Ramos (cell line): ENCODE data around the gene NT5M.

Experiments used
- in situ Hi-C: fragments of 300-500 bp; cut with MboI; formaldehyde crosslinking; loops from one replicate; pipeline ENCODE4 v1.14.3; 2022; ENCODE audit warnings: low sequenced_read_pairs; ENCODE audit not compliant: unreplicated experiment

The NT5M gene

GRCh38 chr17:17351356-17351891, 48.3 kb downstream of the NT5M start:
- in situ Hi-C loops: loop anchor here (10.0 kb wide), 1 partner anchor 283 kb away; no protein-coding TSS in a partner anchor

- in situ Hi-C loops: loop anchor here (10.0 kb wide), 1 partner anchor 283 kb away; no protein-coding TSS in a partner anchor
Observed at GRCh38 chr17:17351901-17352781, 49.0 kb downstream of the NT5M start.

DNA sequence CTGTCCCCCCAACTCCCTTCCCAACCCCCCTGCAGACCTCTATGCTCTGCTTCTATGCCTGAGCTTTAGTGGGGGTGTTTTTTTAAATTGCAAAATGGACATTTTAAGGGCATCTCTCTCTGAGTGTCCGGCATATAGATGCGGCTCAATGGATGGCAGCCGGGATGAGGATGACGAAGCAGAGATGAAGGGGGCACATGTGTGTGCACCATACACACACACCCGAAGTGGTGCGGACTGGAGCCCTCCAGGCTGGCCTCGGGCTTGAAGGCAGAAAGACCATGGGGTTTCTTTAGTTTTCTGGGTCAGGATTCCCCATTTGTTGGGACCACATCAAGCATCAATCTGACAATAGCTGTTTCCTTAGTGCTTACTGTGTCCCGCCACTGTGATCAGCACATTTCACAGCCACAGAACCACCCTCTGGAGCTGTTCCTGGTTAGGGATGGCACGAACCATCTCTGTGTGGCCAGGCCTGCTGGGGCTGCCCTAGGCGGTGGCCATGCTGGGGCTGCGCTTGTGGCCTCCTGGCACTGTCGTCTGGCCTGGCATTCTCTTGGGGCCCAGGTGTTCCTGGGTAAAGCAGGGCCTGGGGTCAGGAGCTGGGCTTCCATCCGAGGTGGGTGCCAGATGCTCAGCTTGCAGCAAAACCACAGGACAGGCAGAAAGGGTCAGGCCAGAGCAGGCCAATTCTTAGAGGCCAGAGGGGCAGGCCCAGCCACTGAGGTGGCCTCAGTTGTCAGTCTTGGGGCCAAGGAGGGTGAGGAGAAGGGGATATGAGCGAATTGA, 49.9 kb downstream of the NT5M start:
- in situ Hi-C loops: loop anchor here (10.0 kb wide), 1 partner anchor 282 kb away; no protein-coding TSS in a partner anchor

DNA sequence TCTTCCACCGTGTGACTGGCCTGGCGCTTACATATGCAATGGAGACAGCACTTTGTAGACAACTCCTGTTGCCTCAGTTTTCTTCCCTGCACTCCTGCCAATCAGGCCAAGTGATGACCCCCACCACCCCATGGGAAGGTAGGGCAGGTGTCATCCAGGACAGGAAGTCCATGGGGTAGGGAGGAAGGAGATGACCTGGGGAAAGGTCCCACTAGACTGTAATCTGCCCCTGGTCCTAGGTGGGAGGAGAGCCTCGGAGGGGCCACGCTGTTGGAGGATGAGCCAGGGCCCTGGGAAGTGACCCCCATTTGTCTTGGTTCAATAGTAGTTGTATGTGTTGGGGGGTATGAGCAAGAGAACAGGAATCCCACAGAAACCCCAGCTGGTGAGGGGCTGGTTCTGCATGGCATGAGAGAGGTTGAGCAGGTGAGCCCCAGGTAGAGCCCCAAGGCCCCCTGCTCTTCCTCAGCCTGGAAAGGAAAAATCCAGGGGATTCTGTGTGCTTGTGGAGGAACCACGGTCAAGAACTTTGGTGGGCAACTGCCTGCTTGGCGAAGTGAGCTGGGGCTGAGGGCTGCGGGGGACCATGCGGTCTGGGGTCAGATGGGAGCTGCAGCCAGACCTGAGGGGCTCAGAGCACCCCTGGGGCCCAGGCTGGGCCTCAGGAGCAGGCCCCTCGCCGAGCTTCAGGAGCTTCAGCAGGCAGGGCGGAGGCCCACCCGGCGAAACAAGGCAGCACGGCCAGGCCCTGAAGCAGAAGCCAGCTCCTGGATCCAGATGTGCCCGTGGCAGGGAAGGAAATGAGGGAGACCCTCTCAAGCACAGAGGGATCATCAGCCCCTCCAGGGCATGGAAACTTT, 50.7 kb downstream of the NT5M start:
- in situ Hi-C loops: loop anchor here (10.0 kb wide), 1 partner anchor 281 kb away; no protein-coding TSS in a partner anchor

DNA sequence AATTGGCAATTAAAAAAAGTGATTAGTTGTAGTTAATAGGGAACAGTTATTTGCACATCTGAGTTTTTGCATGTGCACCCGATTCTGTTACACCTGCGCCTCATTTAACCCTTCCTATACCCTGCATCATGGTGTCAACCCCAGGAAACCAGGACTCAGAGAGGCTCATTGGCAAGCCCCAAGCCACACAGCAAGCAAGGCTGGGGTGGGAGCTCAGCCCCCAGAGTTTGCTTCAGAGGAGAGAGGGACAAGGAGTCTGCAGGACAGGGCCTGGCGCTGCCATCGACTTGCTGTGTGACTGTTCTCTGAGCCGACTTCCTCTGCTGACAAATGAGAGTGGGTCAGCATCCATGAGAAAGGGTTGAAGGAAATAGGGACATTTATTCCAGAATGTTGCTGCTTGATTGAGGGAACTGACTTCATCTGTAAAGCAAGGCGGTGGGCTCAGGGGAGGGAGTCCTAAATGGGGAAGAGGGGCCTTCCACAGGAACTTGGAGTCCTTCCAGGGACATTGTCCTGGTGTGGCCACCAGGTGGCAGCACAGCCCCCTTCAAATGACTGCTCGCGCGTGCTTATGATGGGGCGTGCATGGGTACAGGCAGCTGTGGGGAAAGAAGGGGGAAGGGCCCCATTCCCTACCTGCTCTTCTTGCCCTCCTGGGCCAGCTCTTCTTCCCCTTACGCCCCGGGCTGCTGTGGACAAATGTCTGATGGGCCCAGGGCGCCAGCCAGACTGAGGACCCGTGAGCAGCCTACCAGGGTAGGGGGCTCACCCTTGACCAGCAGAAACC, 51.6 kb downstream of the NT5M start:
- in situ Hi-C loops: loop anchor here (10.0 kb wide), 1 partner anchor 280 kb away; no protein-coding TSS in a partner anchor

GRCh38 chr17:17355426-17355825, 52.3 kb downstream of the NT5M start:
- in situ Hi-C loops: loop anchor here (10.0 kb wide), 1 partner anchor 279 kb away; no protein-coding TSS in a partner anchor

DNA sequence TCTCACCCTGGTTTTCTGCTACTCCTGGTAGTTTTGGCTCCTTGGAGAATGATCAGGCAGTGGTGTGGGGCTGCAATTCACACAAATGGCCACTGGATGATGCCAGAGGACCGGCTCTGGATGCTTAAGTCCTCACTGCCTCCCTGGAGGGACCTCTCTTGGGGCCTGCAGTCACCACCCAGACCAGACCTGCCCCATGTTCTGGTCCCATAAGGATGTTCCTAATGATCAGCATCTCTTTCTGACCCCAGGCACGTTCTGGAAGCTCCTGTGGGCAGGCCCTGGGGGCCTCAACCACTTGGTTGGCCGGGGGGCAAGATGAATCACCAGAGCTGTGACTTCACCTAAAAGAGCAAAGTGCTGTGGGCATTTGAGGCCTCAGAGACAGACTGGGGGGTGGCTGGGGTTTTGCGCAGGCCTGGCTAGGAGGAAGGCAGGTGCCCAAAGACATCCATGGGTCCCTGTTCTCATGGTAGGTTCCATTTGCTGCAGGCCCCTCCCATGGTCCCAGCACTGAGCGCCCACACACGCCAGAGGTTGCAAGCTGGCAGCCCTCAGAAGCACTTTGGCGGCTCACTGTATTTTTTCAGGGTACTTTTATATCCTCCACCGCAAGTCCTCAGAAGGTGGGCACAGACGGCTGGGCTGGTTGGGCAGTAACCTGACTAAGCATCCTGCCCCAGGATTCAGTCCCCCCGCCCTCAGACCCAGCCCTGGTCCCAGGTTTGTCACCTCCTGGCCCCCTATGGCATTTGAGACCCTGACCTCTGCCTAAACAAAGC, 53.2 kb downstream of the NT5M start:
- in situ Hi-C loops: loop anchor here (10.0 kb wide), 1 partner anchor 278 kb away; no protein-coding TSS in a partner anchor

GRCh38 chr17:17356931-17357270, 53.7 kb downstream of the NT5M start:
- in situ Hi-C loops: loop anchor here (10.0 kb wide), 1 partner anchor 278 kb away; no protein-coding TSS in a partner anchor

DNA sequence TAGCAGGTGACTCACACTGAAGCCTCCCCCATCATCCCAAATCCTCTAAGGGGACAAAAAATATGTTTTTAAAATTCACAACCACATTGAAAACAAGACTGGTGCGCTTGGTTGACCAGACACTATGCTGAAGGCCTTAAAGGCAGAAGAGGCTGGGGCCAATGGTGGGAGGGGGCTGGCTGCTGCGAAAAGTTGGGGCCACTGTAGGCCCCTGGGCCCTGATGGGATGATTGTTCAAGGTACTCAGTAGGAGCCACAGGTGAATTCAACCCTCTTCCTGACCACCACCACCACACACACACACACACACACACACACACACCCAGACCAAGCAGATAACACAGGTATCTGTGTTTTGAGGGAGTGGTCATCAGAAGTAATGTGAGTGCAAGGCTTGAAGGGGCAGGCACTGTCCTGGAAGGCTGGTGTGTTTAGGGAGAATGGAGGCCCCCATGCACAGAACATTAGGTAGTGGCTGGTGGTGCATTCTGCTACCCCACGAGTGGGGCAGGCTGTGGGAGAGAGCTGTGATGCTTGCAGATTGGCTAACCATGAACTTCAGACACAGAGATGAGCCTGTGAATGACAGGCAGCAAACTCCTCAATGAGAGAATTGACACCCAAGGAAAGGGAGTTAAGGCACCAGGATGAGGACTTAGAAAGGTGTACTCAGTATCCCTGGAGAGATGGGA, 55.0 kb downstream of the NT5M start:
- in situ Hi-C loops: loop anchor here (10.0 kb wide), 1 partner anchor 277 kb away; no protein-coding TSS in a partner anchor

DNA sequence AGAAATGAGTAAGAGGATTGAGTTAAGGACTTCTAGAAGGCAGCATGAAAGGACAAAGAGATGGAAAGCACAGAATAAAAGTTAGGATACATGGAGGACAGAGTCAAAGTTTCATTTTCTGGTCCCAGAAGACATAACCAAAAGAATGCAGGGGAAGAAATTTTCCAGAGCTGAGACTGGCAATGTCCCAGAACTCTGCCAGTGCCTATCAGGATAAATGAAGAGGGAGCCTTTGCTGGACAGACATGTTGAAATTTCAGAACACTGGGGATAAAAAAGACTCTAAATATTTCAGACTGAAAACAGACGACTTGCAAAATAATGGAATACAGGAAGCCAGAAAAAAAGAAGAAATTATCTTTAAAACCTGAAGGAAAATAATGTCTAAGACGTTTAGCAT, 55.7 kb downstream of the NT5M start:
- in situ Hi-C loops: loop anchor here (10.0 kb wide), 1 partner anchor 276 kb away; no protein-coding TSS in a partner anchor

GRCh38 chr17:17359271-17359670, 56.1 kb downstream of the NT5M start:
- in situ Hi-C loops: loop anchor here (10.0 kb wide), 1 partner anchor 276 kb away; no protein-coding TSS in a partner anchor

- in situ Hi-C loops: no loop called here
Observed at GRCh38 chr17:17360087-17360730, 57.0 kb downstream of the NT5M start.

DNA sequence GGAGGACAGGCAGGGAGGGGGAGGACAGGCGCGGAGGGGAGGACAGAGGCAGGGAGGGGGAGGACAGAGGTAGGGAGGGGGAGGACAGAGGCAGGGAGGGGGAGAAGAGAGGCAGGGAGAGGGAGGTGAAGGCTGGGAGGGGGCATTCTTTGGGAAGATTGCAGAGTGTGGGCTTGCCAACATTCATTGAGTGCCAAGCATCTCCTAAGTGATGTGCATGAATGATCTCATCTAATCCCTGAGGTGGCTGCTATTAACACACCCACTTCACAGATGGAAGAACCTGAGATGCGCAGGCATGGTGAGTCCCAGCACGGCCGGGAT, 58.3 kb downstream of the NT5M start:
- in situ Hi-C loops: no loop called here

- in situ Hi-C loops: no loop called here
Observed at GRCh38 chr17:17361867-17362539, 58.8 kb downstream of the NT5M start.

DNA sequence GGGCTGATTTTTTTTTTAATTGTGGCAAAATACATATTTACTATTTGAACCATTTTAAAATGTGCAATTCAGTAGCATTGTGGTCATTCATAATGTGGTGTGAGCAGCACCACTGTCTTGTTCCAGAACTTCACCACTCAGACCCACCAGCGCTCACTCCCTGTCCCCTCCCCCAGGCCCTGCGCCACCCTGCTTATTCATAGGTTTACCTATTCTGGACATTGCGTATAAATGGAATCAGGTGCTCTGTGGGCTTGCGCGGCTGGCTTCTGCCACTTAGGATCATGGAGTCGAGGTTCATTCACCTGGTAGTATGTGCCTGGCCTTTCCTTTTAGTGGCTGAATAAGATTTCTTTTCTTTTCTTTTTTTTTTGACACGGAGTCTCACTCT, 59.4 kb downstream of the NT5M start:
- in situ Hi-C loops: no loop called here

DNA sequence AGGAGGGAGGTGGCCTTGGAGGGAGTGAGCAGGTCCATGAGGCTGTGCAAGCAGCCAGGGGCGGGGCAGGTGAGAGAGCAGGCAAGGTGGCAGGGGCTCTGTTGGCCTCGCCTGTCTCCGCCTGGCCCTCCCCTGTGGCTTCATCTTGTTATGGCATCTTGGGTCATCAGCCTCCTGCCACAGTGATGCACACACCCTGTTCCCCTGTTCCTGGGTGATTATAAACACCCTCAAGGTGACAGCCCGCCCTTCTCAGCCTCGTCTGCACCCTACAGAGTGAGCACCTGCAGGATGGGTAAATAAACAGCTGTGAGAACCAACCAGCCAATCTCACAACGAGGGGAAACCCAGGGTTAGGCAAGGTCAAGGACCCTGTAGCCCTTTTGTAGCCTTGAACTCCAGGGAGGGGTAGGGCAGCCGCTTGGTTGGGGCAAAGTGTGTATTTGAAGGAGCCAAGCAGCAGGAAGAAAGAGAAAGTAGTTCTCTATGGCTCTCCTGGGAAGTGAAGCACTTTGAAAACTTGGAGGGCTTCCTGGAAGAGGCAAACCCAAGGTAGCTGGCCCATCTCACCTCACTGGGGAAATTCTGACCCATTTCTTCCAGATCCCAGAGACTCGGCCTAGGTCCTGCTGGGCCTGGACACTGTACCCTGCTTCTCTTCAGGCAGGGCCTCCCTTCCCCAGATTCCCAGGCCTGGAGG, 60.6 kb downstream of the NT5M start:
- in situ Hi-C loops: no loop called here
